ENCODE results near the gene EPS8. TPM values are rescaled to one million over a fixed set of nuclear protein-coding genes. Genes with fewer than 3 reads are reported as not detected.

The EPS8 gene
- total RNA-seq, 1 experiment from 2014 or later, result 32.0 TPM

DNA sequence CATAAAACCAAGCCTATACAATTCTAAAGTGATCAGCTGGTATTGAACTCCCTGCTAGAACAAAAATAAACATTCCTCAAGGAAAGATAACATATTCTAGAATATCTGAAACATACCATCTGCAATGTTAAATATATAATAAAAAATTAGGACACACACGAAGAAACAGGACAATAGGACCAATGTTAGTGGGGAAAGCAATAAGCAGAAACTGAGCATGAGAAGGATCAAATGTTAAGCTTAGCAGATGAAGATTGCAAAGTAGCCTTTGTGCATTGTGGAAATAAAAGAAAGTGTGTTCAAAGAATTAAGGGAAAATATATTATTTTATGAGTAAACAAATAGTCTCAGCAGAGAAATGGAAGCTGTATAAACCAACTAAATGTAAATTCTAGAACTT, 180.8 kb downstream of the EPS8 start:
- Histone ChIP-seq H3K9me3 (ENCODE audit: control insufficient read depth, insufficient read depth, low read depth, low read length) (no peaks in the 10 kb centered on the region), H3K27ac (ENCODE audit: low read length) (no peak overlapping the region), H3K4me3 (ENCODE audit: low read depth in 2 of 2, low read length in 2 of 2) (no peak overlapping the region), H3K36me3 (ENCODE audit: control insufficient read depth, insufficient read depth, low read length) (no peaks in the 10 kb centered on the region), H3K4me1 (ENCODE audit: control insufficient read depth, insufficient read depth, low read length) (no peaks in the 10 kb centered on the region), H3K27me3 (ENCODE audit: control insufficient read depth, insufficient read depth, low read length) (no peaks in the 10 kb centered on the region)
- ChIA-PET POLR2A (no interaction called here), CTCF (no interaction called here)
- intact Hi-C loops (cut with micrococcal nuclease; ENCODE audit: unreplicated experiment) (no loop called here), in situ Hi-C loops (cut with HindIII; ENCODE audit: low pct_unique_long_range_greater_than_20kb, low sequenced_read_pairs) (no loop called here)
- DNase-seq (ENCODE audit: low read depth, low spot score), result no peak
- TF ChIP-seq, protein P1, sequence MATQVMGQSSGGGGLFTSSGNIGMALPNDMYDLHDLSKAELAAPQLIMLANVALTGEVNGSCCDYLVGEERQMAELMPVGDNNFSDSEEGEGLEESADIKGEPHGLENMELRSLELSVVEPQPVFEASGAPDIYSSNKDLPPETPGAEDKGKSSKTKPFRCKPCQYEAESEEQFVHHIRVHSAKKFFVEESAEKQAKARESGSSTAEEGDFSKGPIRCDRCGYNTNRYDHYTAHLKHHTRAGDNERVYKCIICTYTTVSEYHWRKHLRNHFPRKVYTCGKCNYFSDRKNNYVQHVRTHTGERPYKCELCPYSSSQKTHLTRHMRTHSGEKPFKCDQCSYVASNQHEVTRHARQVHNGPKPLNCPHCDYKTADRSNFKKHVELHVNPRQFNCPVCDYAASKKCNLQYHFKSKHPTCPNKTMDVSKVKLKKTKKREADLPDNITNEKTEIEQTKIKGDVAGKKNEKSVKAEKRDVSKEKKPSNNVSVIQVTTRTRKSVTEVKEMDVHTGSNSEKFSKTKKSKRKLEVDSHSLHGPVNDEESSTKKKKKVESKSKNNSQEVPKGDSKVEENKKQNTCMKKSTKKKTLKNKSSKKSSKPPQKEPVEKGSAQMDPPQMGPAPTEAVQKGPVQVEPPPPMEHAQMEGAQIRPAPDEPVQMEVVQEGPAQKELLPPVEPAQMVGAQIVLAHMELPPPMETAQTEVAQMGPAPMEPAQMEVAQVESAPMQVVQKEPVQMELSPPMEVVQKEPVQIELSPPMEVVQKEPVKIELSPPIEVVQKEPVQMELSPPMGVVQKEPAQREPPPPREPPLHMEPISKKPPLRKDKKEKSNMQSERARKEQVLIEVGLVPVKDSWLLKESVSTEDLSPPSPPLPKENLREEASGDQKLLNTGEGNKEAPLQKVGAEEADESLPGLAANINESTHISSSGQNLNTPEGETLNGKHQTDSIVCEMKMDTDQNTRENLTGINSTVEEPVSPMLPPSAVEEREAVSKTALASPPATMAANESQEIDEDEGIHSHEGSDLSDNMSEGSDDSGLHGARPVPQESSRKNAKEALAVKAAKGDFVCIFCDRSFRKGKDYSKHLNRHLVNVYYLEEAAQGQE (IDR thresholded peaks at IDR 0.05; ENCODE audit: insufficient read depth in 1 of 2, low read depth in 2 of 2, low read length in 1 of 2), result no peak
- TF ChIP-seq TCF7L2 (IDR thresholded peaks at IDR 0.05; ENCODE audit: low read depth, low read length) (no peak), SIN3A (IDR thresholded peaks at IDR 0.05; ENCODE audit: borderline replicate concordance, insufficient read depth, low read depth, low read length) (no peak)
- ATAC-seq, result no peak
- BruUV-seq (replicated peaks), result no TSS peak

DNA sequence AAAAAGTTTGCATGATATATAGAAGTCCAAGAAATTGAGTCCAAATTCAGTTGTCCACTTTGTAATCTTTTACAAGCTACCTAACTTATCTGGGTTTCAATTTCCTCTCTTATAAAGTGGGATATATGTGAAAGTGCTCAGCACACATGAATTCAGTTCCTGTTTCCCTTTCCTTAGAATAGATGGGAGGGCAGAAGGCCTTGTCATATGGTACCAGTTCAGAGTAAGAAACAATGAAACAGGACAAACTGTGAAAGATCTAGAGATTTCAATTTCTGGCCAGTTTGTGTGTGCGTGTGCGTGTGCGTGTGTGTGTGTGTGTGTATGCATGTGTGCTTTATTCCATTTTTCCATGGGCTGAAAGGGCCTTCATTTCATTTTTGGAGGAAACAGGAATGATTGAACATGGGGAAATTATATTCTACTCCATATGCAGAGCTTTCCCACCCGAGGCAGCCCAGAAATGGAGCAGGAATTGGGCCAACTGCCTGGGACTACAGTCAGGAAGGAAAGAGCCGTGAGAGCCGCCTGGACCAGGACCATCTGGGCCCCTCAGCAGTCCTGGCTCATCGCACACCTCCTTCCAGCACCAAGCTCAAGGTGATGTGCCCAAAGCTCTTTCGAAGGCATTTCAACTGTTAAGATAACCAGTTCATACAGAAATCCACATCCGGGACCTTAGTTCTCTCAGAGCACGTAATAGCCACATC, 183.2 kb downstream of the EPS8 start:
- no peak overlapping the region for H3K27ac ChIP-seq (ENCODE audit: low read length)
- CTCF ChIA-PET, result no interaction called here
- in situ Hi-C loops (cut with HindIII; ENCODE audit: low pct_unique_long_range_greater_than_20kb, low sequenced_read_pairs) (no loop called here), intact Hi-C loops (cut with micrococcal nuclease; ENCODE audit: unreplicated experiment) (no loop called here)
- H3K4me3 ChIP-seq (ENCODE audit: low read depth in 2 of 2, low read length in 2 of 2), result no peak overlapping the region
- H3K27me3 ChIP-seq (ENCODE audit: control insufficient read depth, insufficient read depth, low read length), result no peaks in the 10 kb centered on the region
- TF ChIP-seq SIN3A (IDR thresholded peaks at IDR 0.05; ENCODE audit: borderline replicate concordance, insufficient read depth, low read depth, low read length) (no peak), TCF7L2 (IDR thresholded peaks at IDR 0.05; ENCODE audit: low read depth, low read length) (no peak), POLR2AphosphoS5 (IDR thresholded peaks at IDR 0.05; ENCODE audit: low read depth, low read length) (no peak)
- TF ChIP-seq, protein P2, sequence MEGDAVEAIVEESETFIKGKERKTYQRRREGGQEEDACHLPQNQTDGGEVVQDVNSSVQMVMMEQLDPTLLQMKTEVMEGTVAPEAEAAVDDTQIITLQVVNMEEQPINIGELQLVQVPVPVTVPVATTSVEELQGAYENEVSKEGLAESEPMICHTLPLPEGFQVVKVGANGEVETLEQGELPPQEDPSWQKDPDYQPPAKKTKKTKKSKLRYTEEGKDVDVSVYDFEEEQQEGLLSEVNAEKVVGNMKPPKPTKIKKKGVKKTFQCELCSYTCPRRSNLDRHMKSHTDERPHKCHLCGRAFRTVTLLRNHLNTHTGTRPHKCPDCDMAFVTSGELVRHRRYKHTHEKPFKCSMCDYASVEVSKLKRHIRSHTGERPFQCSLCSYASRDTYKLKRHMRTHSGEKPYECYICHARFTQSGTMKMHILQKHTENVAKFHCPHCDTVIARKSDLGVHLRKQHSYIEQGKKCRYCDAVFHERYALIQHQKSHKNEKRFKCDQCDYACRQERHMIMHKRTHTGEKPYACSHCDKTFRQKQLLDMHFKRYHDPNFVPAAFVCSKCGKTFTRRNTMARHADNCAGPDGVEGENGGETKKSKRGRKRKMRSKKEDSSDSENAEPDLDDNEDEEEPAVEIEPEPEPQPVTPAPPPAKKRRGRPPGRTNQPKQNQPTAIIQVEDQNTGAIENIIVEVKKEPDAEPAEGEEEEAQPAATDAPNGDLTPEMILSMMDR (IDR thresholded peaks at IDR 0.05), result no peak
- TF ChIP-seq, protein P1 (IDR thresholded peaks at IDR 0.05; ENCODE audit: insufficient read depth in 1 of 2, low read depth in 2 of 2, low read length in 1 of 2), result no peak
- no peaks in the 10 kb centered on the region for H3K36me3 ChIP-seq (ENCODE audit: control insufficient read depth, insufficient read depth, low read length)
- no peaks in the 10 kb centered on the region for H3K4me1 ChIP-seq (ENCODE audit: control insufficient read depth, insufficient read depth, low read length)
- DNase-seq (ENCODE audit: low read depth, low spot score) (no peak), ATAC-seq (no peak)
- POLR2A ChIA-PET, result no interaction called here
- no TSS peak for BruUV-seq (replicated peaks)
- H3K9me3 ChIP-seq (ENCODE audit: control insufficient read depth, insufficient read depth, low read depth, low read length), result no peaks in the 10 kb centered on the region
